ENCODE results near the gene NEK10.
"Not testable (repeated sequence)": the region's sequence is repeated elsewhere in the genome, so short reads cannot be mapped to it uniquely, and the experiment has no call there.

NEK10 gene

GRCh38 chr3:27342267-27342666, 26.9 kb downstream of the NEK10 start:
- H3K4me3 ChIP-seq (ENCODE audit: low read depth, low read length) = no peak overlapping the region
- no peak for DNase-seq (ENCODE audit: low read depth)
- TF ChIP-seq CTCF (IDR thresholded peaks at IDR 0.05; ENCODE audit: low read depth, low read length, missing control alignments) = no peak

GRCh38 chr3:27340534-27340933, 28.6 kb downstream of the NEK10 start:
- TF ChIP-seq CTCF (IDR thresholded peaks at IDR 0.05; ENCODE audit: low read depth, low read length, missing control alignments) = no peak
- no peak overlapping the region for H3K4me3 ChIP-seq (ENCODE audit: low read depth, low read length)
- no peak for DNase-seq (ENCODE audit: low read depth)

- TF ChIP-seq CTCF (IDR thresholded peaks at IDR 0.05; ENCODE audit: low read depth, low read length, missing control alignments) = no peak
- H3K4me3 ChIP-seq (ENCODE audit: low read depth, low read length) = no peak overlapping the region
- DNase-seq (ENCODE audit: low read depth) = no peak
These were observed 33.6 kb downstream of the NEK10 start for GRCh38 chr3:27335571-27335970.

- DNase-seq (ENCODE audit: low read depth) = no peak
- no peak overlapping the region for H3K4me3 ChIP-seq (ENCODE audit: low read depth, low read length)
- TF ChIP-seq CTCF (IDR thresholded peaks at IDR 0.05; ENCODE audit: low read depth, low read length, missing control alignments) = no peak
These were observed 35.3 kb downstream of the NEK10 start for GRCh38 chr3:27333843-27334242.

- not testable (repeated sequence) for DNase-seq (ENCODE audit: low read depth); H3K4me3 ChIP-seq (ENCODE audit: low read depth, low read length)
These were observed 40.0 kb downstream of the NEK10 start for GRCh38 chr3:27328982-27329762.

- H3K4me3 ChIP-seq (ENCODE audit: low read depth, low read length) = no peak overlapping the region
- DNase-seq (ENCODE audit: low read depth) = no peak
- TF ChIP-seq CTCF (IDR thresholded peaks at IDR 0.05; ENCODE audit: low read depth, low read length, missing control alignments) = no peak
These were observed 42.3 kb downstream of the NEK10 start for GRCh38 chr3:27326629-27327545.

GRCh38 chr3:27326202-27326601, 43.0 kb downstream of the NEK10 start:
- H3K4me3 ChIP-seq (ENCODE audit: low read depth, low read length) = no peak overlapping the region
- no peak for DNase-seq (ENCODE audit: low read depth)
- TF ChIP-seq CTCF (IDR thresholded peaks at IDR 0.05; ENCODE audit: low read depth, low read length, missing control alignments) = no peak

Measured in GM12864 (cell line).